HepG2 (cell line): ENCODE results near the gene NDRG3. TPM values are rescaled to one million over a fixed set of nuclear protein-coding genes. Genes with fewer than 3 reads are reported as not detected.

ENCODE experiments used
- ATF1 ChIP-seq: IDR thresholded peaks from 2 replicates; pipeline ENCODE4 v1.6.1; 2016; ENCODE audit warnings: mild to moderate bottlenecking, control low read depth
- DNMT1 ChIP-seq: sonication (generic); formaldehyde crosslinking; IDR thresholded peaks from 2 replicates; pipeline ENCODE4 v1.5.1; 2020; ENCODE audit warnings: mild to moderate bottlenecking, missing genetic modification reagents
- KAT8 ChIP-seq: IDR thresholded peaks from 2 replicates; pipeline ENCODE4 v1.6.1; 2016; ENCODE audit warnings: missing genetic modification reagents, missing compliant biosample characterization
- MTA1 ChIP-seq: sonication (generic); formaldehyde crosslinking; IDR thresholded peaks from 2 replicates; pipeline ENCODE4 v1.4.0; 2020; ENCODE audit warnings: missing genetic modification reagents, mild to moderate bottlenecking, borderline replicate concordance
- MTF1 ChIP-seq: sonication (generic); formaldehyde crosslinking; IDR thresholded peaks from 2 replicates; pipeline ENCODE4 v1.5.0; 2020; ENCODE audit warnings: missing genetic modification reagents
- RORA ChIP-seq: sonication (generic); formaldehyde crosslinking; IDR thresholded peaks from 2 replicates; pipeline ENCODE4 v1.5.0; 2020; ENCODE audit warnings: mild to moderate bottlenecking, missing genetic modification reagents, moderate library complexity
- SOX13 ChIP-seq, 3 experiments: fragments of 450-650 bp in 1 of 3; sonication (generic) in 1 of 3; formaldehyde crosslinking in 1 of 3; IDR thresholded peaks in 2 of 3; conservative IDR thresholded peaks in 1 of 3; 2 replicates each; pipeline versions ENCODE4 v1.5.0 to v1.6.1; 2016 to 2020; ENCODE audit warnings: antibody characterized with exemption in 1 of 3, mild to moderate bottlenecking in 1 of 3, missing compliant biosample characterization in 1 of 3, missing genetic modification reagents in 1 of 3, moderate library complexity in 1 of 3
- STAG1 ChIP-seq: sonication (generic); formaldehyde crosslinking; IDR thresholded peaks from 2 replicates; pipeline ENCODE4 v1.4.0; 2020; ENCODE audit warnings: missing genetic modification reagents
- ZNF253 ChIP-seq: sonication (generic); formaldehyde crosslinking; IDR thresholded peaks from 2 replicates; pipeline ENCODE4 v1.8.0; 2022; ENCODE audit warnings: mild to moderate bottlenecking, missing genetic modification reagents, borderline replicate concordance
- ZNF33A ChIP-seq: sonication (generic); formaldehyde crosslinking; IDR thresholded peaks from 2 replicates; pipeline ENCODE4 v1.5.1; 2020; ENCODE audit warnings: missing genetic modification reagents, mild to moderate bottlenecking, moderate library complexity, borderline replicate concordance
- ZNF430 ChIP-seq: sonication (generic); formaldehyde crosslinking; IDR thresholded peaks from 2 replicates; pipeline ENCODE4 v1.9.0; 2021; ENCODE audit warnings: mild to moderate bottlenecking, missing genetic modification reagents
- ZNF577 ChIP-seq: sonication (generic); formaldehyde crosslinking; IDR thresholded peaks from 2 replicates; pipeline ENCODE4 v1.4.0; 2020; ENCODE audit warnings: mild to moderate bottlenecking, low read depth, missing genetic modification reagents, borderline replicate concordance
- ZNF678 ChIP-seq: sonication (generic); formaldehyde crosslinking; IDR thresholded peaks from 2 replicates; pipeline ENCODE4 v1.4.0; 2020; ENCODE audit warnings: mild to moderate bottlenecking, missing genetic modification reagents
- ZSCAN9 ChIP-seq: IDR thresholded peaks from 2 replicates; pipeline ENCODE4 v1.6.1; 2016; ENCODE audit warnings: borderline replicate concordance
- polyA plus RNA-seq, 8 experiments: library from polyadenylated mRNA; depleted of rRNA in 3 of 8; stranded (reverse) in 7 of 8; unstranded in 1 of 8; fragments of >200 nt; fragmentation: Illumina TruSeq in 4 of 8; extraction: Trizol in 4 of 8; gene quantifications; 2 replicates each; pipeline versions ENCODE4 v1.2.1 to v1.2.3, GENCODE V29; 2011 to 2016; ENCODE audit warnings: low read depth in 4 of 8, missing spikeins in 1 of 8, mixed read lengths in 1 of 8; ENCODE audit not compliant: insufficient read depth in 1 of 8
- total RNA-seq, 5 experiments: library from RNA; depleted of rRNA; stranded (reverse); fragments of >200 nt; fragmentation: Illumina TruSeq; extraction: Trizol; gene quantifications; 2 replicates each; pipeline ENCODE4 v1.2.3, GENCODE V29; 2016; ENCODE audit warnings: low read depth in 1 of 5
- TF ChIP-seq, protein P1 (sequence below): sonication (generic); formaldehyde crosslinking; IDR thresholded peaks from 2 replicates; pipeline ENCODE4 v1.4.0; 2020; ENCODE audit warnings: low read depth, missing genetic modification reagents
- TF ChIP-seq, protein P2 (sequence below): sonication (generic); formaldehyde crosslinking; IDR thresholded peaks from 2 replicates; pipeline ENCODE4 v1.4.0; 2020; ENCODE audit warnings: mild to moderate bottlenecking, missing genetic modification reagents
- TF ChIP-seq, protein P3 (sequence below), 2 experiments: sonication (generic) in 1 of 2; formaldehyde crosslinking in 1 of 2; IDR thresholded peaks; 2 replicates each; pipeline versions ENCODE4 v1.6.1 to v1.9.0; 2014 to 2022; ENCODE audit warnings: antibody characterized with exemption in 1 of 2, borderline replicate concordance in 1 of 2, inconsistent platforms in 1 of 2, low read depth in 1 of 2, missing genetic modification reagents in 1 of 2
- TF ChIP-seq, protein P4 (sequence below): sonication (generic); formaldehyde crosslinking; IDR thresholded peaks from 2 replicates; pipeline ENCODE4 v1.5.0; 2020; ENCODE audit warnings: missing genetic modification reagents

NDRG3 gene
- total and polyA plus RNA-seq, 2 of the 13 experiments (the other 11 are each of a cell fraction or from before 2014, with no cell fraction given) = 36.0 to 40.5 TPM

DNA sequence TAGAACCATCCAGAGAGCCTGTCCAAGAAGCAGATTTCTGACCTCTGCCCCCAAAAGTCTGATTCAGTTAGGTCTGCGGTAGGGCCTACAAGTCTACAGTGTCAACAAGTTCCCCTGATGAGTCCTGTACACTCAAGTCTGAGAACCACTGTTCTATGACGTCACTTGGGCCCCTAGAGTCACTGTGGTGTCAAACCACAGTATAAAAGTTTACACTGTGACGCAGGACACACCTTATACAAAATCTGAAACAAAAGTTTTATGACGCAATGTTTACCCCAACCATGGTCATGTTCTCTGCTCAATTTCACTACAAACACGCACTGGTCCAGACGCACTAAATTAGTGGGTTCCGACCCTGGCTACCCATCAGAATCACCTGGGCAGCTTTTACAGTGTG, 117.8 kb downstream of the NDRG3 start (continued):
- TF ChIP-seq, protein P1, sequence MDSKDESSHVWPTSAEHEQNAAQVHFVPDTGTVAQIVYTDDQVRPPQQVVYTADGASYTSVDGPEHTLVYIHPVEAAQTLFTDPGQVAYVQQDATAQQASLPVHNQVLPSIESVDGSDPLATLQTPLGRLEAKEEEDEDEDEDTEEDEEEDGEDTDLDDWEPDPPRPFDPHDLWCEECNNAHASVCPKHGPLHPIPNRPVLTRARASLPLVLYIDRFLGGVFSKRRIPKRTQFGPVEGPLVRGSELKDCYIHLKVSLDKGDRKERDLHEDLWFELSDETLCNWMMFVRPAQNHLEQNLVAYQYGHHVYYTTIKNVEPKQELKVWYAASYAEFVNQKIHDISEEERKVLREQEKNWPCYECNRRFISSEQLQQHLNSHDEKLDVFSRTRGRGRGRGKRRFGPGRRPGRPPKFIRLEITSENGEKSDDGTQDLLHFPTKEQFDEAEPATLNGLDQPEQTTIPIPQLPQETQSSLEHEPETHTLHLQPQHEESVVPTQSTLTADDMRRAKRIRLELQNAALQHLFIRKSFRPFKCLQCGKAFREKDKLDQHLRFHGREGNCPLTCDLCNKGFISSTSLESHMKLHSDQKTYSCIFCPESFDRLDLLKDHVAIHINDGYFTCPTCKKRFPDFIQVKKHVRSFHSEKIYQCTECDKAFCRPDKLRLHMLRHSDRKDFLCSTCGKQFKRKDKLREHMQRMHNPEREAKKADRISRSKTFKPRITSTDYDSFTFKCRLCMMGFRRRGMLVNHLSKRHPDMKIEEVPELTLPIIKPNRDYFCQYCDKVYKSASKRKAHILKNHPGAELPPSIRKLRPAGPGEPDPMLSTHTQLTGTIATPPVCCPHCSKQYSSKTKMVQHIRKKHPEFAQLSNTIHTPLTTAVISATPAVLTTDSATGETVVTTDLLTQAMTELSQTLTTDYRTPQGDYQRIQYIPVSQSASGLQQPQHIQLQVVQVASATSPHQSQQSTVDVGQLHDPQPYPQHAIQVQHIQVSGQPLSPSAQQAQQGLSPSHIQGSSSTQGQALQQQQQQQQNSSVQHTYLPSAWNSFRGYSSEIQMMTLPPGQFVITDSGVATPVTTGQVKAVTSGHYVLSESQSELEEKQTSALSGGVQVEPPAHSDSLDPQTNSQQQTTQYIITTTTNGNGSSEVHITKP (CRISPR knock-in tag) = no peak
- no peak for TF ChIP-seq DNMT1 (CRISPR knock-in tag)
- no peak for TF ChIP-seq ZNF577 (CRISPR knock-in tag)
- no peak for TF ChIP-seq MTA1 (CRISPR knock-in tag)
- TF ChIP-seq KAT8 (CRISPR knock-in tag) = no peak
- TF ChIP-seq ZNF430 (CRISPR knock-in tag) = no peak
- no peak for TF ChIP-seq STAG1 (CRISPR knock-in tag)
- TF ChIP-seq, protein P2, sequence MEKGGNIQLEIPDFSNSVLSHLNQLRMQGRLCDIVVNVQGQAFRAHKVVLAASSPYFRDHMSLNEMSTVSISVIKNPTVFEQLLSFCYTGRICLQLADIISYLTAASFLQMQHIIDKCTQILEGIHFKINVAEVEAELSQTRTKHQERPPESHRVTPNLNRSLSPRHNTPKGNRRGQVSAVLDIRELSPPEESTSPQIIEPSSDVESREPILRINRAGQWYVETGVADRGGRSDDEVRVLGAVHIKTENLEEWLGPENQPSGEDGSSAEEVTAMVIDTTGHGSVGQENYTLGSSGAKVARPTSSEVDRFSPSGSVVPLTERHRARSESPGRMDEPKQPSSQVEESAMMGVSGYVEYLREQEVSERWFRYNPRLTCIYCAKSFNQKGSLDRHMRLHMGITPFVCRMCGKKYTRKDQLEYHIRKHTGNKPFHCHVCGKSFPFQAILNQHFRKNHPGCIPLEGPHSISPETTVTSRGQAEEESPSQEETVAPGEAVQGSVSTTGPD = no peak
- no peak for TF ChIP-seq MTF1
- TF ChIP-seq, protein P3, sequence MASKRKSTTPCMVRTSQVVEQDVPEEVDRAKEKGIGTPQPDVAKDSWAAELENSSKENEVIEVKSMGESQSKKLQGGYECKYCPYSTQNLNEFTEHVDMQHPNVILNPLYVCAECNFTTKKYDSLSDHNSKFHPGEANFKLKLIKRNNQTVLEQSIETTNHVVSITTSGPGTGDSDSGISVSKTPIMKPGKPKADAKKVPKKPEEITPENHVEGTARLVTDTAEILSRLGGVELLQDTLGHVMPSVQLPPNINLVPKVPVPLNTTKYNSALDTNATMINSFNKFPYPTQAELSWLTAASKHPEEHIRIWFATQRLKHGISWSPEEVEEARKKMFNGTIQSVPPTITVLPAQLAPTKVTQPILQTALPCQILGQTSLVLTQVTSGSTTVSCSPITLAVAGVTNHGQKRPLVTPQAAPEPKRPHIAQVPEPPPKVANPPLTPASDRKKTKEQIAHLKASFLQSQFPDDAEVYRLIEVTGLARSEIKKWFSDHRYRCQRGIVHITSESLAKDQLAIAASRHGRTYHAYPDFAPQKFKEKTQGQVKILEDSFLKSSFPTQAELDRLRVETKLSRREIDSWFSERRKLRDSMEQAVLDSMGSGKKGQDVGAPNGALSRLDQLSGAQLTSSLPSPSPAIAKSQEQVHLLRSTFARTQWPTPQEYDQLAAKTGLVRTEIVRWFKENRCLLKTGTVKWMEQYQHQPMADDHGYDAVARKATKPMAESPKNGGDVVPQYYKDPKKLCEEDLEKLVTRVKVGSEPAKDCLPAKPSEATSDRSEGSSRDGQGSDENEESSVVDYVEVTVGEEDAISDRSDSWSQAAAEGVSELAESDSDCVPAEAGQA (IDR thresholded peaks at IDR 0.05; ENCODE audit: low read depth) = 0 out of 2 replicates have a peak, but pooled peaks have one; percentile 15
- TF ChIP-seq, protein P3 (CRISPR knock-in tag; IDR thresholded peaks at IDR 0.05; ENCODE audit: borderline replicate concordance) = no peak
- TF ChIP-seq ZNF678 (CRISPR knock-in tag) = no peak
- no peak for TF ChIP-seq ZNF253 (CRISPR knock-in tag)
- 0 out of 2 replicates have a peak, but pooled peaks have one; percentile 35 for TF ChIP-seq ATF1 (CRISPR knock-in tag)
- TF ChIP-seq, protein P4, sequence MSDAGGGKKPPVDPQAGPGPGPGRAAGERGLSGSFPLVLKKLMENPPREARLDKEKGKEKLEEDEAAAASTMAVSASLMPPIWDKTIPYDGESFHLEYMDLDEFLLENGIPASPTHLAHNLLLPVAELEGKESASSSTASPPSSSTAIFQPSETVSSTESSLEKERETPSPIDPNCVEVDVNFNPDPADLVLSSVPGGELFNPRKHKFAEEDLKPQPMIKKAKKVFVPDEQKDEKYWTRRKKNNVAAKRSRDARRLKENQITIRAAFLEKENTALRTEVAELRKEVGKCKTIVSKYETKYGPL = no peak
- no peak for TF ChIP-seq SOX13 (IDR thresholded peaks at IDR 0.05)
- TF ChIP-seq SOX13 (CRISPR knock-in tag; conservative IDR thresholded peaks at IDR 0.05 in 1 of 2, IDR thresholded peaks at IDR 0.05 in 1 of 2) = peak in 1 of 2 experiments; percentile 45; a peak in 1 of 4 replicates
- no peak for TF ChIP-seq ZNF33A (CRISPR knock-in tag)
- no peak for TF ChIP-seq RORA (CRISPR knock-in tag)
- TF ChIP-seq ZSCAN9 (CRISPR knock-in tag) = no peak
